BE2C (cell line): Measurements from ENCODE around the gene FYCO1.

Source experiments
- DNase-seq: peaks from one replicate; pipeline ENCODE4 v3.0.0-alpha.2; 2020
- H3K27me3 ChIP-seq: fragments of 250-450 bp; sonication (Bioruptor Pico); 2 replicates; pipeline ENCODE4 v1.5.1; 2020; ENCODE audit warnings: mild to moderate bottlenecking
- H3K36me3 ChIP-seq: fragments of 250-450 bp; sonication (Bioruptor Pico); 2 replicates; pipeline ENCODE4 v1.5.1; 2020; ENCODE audit warnings: mild to moderate bottlenecking
- H3K4me1 ChIP-seq: fragments of 250-450 bp; sonication (Bioruptor Pico); 2 replicates; pipeline ENCODE4 v1.5.1; 2020
- H3K4me3 ChIP-seq: 2 replicates; pipeline ENCODE4 v1.5.1; 2011; ENCODE audit warnings: low read depth, low read length
- H3K9me3 ChIP-seq: fragments of 250-450 bp; sonication (Bioruptor Pico); 2 replicates; pipeline ENCODE4 v1.5.1; 2020
- CTCF ChIP-seq: IDR thresholded peaks from 2 replicates; pipeline ENCODE4 v1.5.1; 2012; ENCODE audit warnings: mild to moderate bottlenecking, low read depth, low read length

FYCO1 gene

GRCh38 chr3:45965653-45966052 is 30.0 kb downstream of the FYCO1 start:
- Histone ChIP-seq H3K4me3 (no peak overlapping the region), H3K9me3 (no peaks in the 10 kb centered on the region), H3K36me3 (no peaks in the 10 kb centered on the region), H3K4me1 (no peaks in the 10 kb centered on the region), H3K27me3 (no peaks in the 10 kb centered on the region)
- DNase-seq: no peak
- TF ChIP-seq CTCF: no peak

- H3K36me3 ChIP-seq: no peaks in the 10 kb centered on the region
- H3K4me1 ChIP-seq: no peaks in the 10 kb centered on the region
- no peak overlapping the region for H3K4me3 ChIP-seq
- H3K9me3 ChIP-seq: no peaks in the 10 kb centered on the region
- no peak for DNase-seq
- no peak for TF ChIP-seq CTCF
- H3K27me3 ChIP-seq: no peaks in the 10 kb centered on the region
Measured at GRCh38 chr3:45965253-45965652, 30.4 kb downstream of the FYCO1 start.

- Histone ChIP-seq H3K4me1 (no peaks in the 10 kb centered on the region), H3K9me3 (no peaks in the 10 kb centered on the region), H3K27me3 (no peaks in the 10 kb centered on the region), H3K4me3 (no peak overlapping the region), H3K36me3 (no peaks in the 10 kb centered on the region)
- no peak for TF ChIP-seq CTCF
- DNase-seq: no peak
Measured at GRCh38 chr3:45964139-45964538, 31.5 kb downstream of the FYCO1 start.

GRCh38 chr3:45962033-45962432 is 33.6 kb downstream of the FYCO1 start:
- H3K27me3 ChIP-seq: no peaks in the 10 kb centered on the region
- no peaks in the 10 kb centered on the region for H3K4me1 ChIP-seq
- no peak for TF ChIP-seq CTCF
- no peak overlapping the region for H3K4me3 ChIP-seq
- no peak for DNase-seq
- H3K36me3 ChIP-seq: no peaks in the 10 kb centered on the region
- no peaks in the 10 kb centered on the region for H3K9me3 ChIP-seq

GRCh38 chr3:45960289-45960688 is 35.3 kb downstream of the FYCO1 start:
- Histone ChIP-seq H3K36me3 (no peaks in the 10 kb centered on the region), H3K27me3 (no peaks in the 10 kb centered on the region), H3K4me3 (no peak overlapping the region), H3K9me3 (no peaks in the 10 kb centered on the region), H3K4me1 (no peaks in the 10 kb centered on the region)
- DNase-seq: no peak
- TF ChIP-seq CTCF: no peak

- DNase-seq: no peak
- TF ChIP-seq CTCF: no peak
- Histone ChIP-seq H3K4me3 (no peak overlapping the region), H3K4me1 (no peaks in the 10 kb centered on the region), H3K36me3 (no peaks in the 10 kb centered on the region), H3K9me3 (no peaks in the 10 kb centered on the region), H3K27me3 (no peaks in the 10 kb centered on the region)
Measured at GRCh38 chr3:45959201-45959600, 36.4 kb downstream of the FYCO1 start.
